C4-2B (cell line): Measurements from ENCODE around the gene MKI67.

ENCODE experiments used
- ZFX ChIP-seq: fragments of 450-650 bp; IDR thresholded peaks from 2 replicates; pipeline ENCODE4 v1.6.1; 2017
- TF ChIP-seq, protein P1 (sequence below): fragments of 450-650 bp; conservative IDR thresholded peaks from 2 replicates; pipeline ENCODE4 v1.5.1; 2017; ENCODE audit warnings: mild to moderate bottlenecking

GRCh38 chr10:128080641-128081040 lies 45.6 kb downstream of the MKI67 start:
- TF ChIP-seq, protein P1, sequence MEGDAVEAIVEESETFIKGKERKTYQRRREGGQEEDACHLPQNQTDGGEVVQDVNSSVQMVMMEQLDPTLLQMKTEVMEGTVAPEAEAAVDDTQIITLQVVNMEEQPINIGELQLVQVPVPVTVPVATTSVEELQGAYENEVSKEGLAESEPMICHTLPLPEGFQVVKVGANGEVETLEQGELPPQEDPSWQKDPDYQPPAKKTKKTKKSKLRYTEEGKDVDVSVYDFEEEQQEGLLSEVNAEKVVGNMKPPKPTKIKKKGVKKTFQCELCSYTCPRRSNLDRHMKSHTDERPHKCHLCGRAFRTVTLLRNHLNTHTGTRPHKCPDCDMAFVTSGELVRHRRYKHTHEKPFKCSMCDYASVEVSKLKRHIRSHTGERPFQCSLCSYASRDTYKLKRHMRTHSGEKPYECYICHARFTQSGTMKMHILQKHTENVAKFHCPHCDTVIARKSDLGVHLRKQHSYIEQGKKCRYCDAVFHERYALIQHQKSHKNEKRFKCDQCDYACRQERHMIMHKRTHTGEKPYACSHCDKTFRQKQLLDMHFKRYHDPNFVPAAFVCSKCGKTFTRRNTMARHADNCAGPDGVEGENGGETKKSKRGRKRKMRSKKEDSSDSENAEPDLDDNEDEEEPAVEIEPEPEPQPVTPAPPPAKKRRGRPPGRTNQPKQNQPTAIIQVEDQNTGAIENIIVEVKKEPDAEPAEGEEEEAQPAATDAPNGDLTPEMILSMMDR = no peak
- TF ChIP-seq ZFX = no peak
